Fibroblast of skin of right biceps (primary cell): ENCODE results near the gene GPR84.

ENCODE experiments used
- DNase-seq: peaks from one replicate; pipeline ENCODE4 v3.0.0-alpha.2; 2013

The GPR84 gene

DNA sequence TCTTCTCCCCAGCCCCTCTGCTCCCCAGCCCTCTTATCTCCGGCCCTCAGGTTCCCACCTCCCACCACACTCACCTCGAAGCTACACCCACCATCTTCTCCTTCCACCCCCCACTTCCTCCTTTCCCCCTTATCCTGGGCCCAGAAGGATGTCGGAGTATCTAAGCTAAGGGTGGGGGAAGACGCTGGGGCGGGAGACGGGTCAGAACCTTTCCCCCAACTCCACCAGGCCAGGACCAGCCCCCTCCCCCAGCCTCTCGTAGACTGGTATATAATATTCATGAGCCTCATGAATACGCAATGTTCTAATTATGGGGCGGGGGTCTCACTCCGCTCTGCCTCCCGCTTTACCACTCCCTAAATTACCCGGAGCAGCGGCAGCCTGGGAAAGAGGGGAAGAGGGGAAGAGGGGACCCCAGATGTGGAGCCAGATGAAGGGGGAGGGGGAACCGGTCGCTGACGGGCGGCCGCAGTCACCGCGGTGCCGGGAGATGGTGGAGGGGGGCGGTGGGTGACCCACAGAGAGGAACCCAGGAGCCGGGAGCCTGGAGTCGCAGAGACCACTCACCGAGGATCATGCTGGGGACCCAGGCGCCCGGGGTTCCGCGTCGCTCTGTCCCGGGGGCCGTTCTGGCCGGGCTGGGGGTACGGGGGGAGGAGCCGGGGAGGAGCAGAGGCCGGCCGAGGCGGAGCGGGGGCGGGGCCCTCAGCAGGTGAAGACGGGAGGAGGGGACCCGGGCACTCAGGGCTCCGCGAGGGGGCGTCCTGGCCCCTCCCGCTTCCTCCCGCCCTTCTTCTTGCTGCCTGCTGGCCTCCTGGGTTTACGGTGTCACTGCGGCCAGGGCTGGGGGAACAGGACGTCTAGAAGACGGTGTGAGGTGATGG is 26.6 kb upstream of the GPR84 start:
- no peak for DNase-seq

DNA sequence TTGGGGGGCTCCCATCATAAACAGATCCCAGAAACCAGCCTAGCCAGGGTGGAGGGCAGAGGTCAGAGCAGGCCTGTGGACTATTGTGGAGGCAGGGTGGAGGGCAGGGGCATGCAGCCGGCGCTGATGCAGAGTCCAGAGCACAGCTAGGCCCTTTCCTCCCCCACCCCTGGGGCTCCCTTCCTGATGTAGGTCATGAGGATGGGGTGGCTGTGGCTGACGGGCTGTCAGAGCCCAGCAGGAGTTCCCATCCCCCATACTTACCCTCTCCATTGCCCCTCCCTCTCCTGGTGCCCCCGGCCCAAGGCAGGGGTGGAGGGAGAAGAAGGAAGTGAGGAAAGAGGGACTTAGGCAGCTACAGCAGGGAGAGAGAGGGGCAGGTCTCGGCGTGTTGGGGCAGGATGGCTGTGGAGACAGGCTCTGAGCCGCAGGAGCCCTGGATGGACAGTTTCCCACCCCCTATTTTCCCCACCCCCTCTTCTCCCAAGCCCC is 25.9 kb upstream of the GPR84 start:
- no peak for DNase-seq

DNA sequence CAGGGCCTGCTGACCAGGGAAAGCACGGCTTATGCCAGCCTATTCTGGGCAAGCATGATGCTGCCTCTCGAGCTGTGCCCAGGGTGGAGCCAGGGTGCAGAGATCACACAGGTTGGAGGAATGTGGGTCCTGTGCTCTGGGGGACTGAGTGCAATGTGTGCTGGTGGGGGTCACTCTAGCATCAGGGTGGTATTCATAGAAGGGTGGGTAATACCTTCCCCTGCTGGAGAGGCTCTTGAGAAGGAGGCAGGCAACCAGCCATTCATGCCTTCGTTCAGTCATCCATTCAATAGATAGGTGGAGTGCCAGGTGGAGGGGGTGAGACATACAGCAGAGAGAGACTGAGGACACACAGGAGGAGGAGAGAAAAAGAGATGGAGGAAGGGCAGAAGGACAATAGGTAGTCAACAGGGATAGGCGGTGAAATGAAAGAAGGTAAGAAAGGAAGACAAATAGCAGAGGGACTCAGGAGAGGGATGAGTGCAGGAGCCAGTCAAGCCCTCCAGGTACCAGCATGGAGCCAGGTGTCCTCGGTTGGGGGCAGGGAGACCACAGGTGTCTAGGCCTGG is 25.4 kb upstream of the GPR84 start:
- no peak for DNase-seq

DNA sequence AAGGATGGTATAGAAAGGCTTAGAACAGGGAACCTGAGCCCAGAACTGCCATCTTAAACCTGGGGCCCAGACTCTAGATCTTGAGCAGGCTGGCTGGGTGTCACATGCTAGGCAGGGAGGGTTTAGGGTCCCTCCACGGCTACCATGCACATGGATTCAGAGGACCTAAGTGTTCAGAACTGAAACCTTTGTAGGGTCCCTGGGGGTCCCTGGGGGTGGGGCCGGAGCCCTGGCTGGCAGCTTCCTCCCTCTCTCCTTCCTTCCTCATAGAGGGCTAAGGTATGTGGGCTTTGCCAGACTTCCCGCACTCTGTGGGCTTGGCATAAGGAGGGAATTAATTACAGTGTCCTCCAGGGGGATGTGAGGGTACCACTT is 24.8 kb upstream of the GPR84 start:
- DNase-seq: no peak

DNA sequence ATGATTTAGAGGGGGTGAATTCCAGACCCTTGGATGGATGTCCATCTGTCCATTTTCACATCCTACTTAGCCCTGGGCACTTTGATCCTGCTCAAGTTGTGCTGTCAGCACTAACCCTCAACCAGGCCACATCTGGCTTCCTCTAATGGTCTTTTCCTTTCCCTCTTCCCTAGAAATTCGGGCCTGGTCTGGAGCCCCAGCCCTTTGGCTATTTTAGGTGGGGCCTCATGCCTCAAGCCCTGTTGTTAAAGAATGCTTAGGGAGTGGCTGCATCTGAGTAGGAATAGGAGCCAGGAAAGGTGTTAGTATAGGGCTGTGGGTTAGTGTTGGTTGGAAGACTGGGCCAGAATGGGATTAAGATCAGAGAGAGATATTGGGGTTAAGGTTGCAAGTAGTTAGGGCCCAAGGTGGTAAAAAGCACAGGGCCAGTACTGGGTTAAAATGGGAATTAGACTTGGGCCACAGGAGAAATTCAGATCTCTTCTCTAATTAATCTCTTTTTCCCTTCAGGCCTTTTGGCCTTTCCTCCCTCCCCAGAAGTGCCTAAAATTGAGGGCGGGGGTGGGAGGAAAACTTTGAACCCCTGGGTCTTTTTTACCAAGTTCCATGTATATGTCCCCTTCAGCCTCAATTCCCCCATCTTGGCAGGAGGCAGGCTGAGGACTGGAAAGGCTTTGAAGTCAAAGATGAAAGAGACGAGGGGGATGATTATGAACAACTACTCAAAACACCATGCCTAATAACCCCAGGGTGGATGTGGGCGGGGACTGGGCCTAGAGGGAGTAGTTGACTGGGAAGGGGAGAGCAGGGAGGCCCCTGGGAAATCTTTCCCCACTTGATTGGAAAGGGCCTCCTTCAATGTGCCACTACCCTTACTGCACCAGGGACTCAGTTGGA is 24.2 kb upstream of the GPR84 start:
- no peak for DNase-seq

DNA sequence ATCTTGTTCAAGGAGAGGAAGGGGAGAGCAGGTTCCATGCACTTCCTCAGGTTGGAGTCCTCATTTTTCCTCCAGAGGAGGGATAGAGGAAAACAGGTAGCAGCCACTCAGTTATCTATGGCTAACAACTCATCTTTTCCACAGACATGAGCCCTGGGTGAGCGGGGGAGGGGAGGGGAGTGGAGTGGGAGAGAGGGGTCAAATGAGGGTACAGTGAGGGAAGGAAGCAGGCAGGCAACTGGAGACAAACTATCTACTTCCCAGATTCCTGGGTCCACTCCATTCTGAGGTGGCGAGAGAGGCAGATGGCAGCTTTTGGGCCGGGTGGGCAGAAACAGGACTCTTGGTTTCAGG is 22.8 kb upstream of the GPR84 start:
- no peak for DNase-seq

DNA sequence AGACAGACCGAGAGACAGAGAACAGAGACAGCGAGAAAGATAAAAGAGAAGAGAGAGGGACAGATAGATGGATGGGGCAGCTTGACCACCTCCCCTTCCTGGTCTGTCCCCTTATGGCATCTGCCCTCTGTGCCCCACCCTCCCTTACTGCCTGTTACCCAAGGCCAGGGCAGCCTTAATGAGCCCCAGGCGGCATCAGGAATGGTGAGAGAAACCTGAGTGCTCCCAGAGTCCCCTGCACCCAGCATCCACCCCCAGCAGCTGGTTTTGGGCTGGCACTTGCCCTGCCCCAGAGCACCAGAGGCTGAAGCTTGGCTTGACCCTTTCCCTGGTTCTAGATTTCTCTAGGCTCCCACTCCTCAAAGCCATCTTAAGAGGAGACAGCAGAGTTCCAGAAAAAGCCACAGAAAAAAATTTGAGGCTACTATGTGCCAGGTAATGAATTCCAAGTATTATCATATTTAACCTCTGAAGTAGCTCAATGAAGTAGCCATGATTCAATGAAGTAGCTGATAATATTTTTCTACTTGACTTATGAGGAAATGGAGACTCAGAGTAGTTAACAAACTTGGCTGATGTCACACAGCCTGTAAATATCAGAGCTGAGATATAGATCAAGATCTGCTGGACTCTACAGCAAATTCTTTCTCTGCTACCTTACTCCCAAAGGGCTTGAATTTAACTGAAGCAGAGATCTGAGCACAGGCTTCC is 22.3 kb upstream of the GPR84 start:
- DNase-seq: no peak

DNA sequence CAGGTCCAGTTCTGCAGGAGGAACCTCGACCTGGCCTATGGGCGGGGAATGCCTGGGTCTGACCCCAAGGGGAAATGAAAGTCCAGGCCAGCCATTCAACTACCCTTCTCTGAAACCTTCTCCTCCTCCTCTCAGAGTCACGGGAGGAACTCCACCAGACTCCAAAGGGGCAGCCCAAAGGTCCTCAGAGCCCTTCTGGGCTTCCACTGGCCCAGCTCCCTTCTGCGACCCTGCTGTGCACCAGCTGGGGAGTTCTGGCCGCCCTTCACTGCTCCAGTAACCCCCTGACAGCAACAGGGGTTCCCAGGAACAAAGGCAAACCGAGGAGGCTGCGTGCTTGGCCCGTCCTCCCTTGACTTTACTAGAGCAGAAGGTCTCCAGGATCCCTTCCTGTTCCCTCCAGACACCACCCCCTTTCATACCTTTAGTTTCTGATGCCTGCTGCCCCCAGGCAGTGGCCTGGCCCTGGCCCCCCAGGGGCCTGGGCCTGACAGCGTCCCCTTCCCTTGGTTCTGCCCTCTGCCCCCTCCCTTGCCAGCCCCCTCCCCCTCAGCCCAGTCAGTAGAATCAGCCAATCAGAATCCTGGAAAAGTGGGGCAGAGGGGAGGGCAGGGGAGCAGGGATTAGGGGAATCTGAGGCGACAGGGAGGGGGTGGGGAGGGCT is 21.1 kb upstream of the GPR84 start:
- no peak for DNase-seq

DNA sequence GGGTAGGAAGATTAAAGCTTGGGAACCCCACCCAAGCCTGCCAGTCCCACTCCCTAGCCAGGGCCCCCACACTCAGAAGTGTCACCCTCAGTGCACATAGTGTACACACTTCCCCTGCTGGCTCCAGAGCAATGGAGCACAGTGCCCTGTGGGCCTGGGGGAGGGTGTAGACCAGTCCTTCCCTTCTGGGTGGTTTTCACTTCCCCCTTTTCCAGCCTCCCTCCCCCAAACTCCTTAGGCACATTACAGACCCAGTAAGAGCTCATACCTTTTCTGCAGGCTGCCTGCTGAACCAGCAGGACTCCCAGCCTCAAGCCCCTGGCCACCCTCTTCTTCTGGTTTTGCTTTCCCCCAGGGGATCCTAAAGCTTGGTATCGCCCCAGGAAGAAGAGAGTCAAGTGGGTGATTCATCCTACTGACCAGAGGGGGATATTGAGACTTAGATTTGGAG is 20.3 kb upstream of the GPR84 start, which contains the start of gene ZNF385A:
TSS of gene ZNF385A (minus strand) at position 143 of the 451 bp plus-strand sequence. CDS start 219 bp downstream, outside the sequence.
- DNase-seq: no peak

DNA sequence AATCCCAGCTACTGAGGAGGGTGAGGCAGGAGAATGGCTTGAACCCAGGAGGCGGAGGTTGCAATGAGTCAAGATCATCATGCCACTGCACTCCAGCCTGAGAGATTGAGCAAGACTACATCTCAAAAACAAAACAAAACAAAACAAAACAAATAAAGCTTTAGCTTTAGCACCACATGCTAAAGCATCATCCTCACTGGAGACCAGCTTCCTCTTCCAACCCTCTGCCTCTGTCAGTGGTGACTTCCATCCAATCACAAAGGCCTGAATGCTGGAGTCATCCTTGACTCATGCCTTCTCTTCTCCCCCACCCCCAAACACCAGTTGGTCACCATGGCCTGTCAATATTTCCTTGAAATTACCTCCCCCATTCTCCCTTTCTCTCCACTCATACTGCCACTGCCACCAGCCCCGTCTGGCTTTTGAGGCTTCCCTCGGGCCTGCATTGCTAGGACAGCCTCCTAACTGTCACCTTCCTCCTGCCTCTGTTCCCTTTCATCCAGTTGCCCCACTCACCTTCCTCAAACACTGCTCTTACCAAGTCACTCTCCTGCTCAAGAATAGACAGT is 18.8 kb upstream of the GPR84 start:
- DNase-seq: peak; percentile 93

DNA sequence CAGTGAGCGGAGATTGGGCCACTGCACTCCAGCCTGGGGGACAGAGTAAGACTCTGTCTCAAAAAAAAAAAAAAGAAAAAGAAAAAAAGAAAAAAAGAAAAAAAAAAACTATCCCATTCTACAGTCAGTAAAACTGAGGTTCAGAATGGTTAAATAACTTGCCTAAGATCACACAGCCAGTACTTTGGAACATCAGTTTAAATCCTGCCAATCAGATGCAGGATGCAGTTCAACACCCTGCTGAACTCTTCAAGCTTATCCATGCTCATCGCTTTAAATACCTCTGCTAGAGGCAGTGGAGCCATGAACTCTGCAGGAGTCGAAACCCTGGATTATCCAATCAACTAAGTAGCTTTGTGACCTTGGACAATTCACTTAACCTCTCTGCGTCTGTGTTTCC is 16.9 kb upstream of the GPR84 start:
- no peak for DNase-seq

DNA sequence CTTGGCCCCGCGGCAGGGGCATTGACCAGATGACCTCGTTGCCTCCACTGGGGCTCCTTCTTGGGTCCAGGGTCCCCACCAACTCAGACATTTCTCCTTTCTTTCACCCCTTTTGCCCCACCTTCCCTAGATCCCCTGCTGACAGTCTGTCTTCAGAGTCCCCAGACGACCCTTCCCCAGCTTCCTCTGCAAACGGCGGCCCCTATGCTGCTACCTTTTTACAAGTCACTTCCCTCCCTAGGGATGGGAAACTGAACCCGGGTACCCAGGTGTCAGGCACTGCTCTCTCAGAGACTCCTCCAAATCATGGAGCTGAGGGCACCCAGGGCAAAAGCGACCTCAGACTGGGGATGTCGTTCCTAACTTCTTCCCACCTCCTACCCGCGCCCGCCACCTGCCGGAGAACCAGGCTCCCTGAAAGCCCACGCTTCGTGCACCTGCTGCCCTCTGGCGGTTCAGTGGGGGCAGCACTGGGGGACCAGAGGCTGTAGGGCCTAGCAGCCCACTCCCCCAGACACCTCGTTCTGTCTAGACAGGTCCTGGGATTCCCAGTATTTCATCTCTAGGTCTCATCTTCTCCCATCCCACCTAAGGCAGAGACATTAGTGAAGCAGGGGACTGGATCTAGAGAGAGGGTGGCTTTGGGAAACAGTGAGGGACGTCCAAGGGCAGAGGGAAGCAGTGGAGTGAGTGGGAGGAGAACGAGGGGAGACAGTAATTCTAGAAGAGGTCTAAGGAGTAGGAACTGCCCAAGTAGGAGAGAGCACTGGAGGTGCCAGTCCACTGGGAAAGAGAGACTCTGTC is 15.3 kb upstream of the GPR84 start:
- peak; percentile 84 for DNase-seq

DNA sequence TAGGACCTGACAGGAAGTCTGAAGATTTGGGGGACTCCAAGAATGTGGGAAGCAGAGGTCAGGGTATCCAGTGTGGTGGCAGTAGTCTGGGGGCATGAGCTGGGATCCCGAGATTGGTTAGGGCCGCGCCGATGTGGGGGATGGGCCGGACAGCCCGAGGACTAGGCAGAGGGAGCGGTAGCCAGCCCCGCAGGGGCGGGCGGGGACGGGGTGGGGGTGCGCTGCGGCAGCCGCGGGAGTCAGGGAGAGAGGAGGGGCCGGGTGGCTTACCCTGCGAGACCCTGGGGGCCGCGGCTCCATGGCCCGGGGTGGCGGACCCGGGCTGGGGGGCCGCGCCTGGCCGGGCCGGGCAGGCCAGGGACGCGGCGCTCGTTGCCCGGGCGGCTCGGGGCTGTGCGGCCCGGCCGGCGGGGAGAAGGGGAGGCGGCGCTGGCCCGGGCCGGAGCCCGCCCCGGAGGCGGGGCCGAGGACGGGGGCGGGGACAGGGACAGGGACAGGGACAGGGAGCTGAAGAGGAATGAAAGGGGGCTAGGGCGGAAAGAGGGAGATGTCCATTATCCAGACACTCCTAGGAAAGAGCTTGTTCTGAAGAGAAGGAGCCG is 14.6 kb upstream of the GPR84 start:
- DNase-seq: peak; percentile 52

DNA sequence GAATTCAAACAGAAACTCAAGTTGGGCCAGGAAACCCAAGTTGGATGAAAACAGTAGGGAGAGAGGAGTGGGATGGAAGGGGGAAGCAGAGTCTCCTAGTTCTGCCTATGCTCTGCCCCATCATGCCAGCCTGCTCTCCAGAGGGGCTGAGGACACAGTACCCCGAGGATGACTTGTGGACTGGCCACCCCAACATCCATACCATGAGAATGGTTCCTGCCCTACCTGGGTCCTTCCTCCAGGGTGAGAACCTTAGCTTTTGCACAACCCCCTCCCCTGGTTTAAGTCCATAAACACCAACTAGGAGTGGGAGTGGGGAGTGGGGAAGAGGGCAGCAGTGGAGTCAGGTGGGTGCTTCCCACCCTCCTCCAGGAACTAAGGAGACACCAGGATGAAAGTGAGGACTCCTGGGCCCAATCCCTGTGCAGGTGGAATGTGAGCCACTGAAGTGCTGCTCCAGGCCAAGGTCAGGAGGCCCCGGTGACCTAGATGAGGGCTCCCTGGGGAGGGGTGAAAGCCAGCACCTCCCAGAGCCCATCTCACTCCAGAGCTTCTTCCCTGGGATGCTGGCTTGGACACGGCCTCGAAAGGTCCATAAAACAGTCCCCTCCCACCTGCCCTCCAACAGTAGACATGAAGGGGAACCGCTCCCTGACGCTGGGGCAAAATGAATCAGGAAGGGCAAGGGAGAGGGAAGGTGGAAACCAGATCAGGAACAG is 13.7 kb upstream of the GPR84 start:
- no peak for DNase-seq

DNA sequence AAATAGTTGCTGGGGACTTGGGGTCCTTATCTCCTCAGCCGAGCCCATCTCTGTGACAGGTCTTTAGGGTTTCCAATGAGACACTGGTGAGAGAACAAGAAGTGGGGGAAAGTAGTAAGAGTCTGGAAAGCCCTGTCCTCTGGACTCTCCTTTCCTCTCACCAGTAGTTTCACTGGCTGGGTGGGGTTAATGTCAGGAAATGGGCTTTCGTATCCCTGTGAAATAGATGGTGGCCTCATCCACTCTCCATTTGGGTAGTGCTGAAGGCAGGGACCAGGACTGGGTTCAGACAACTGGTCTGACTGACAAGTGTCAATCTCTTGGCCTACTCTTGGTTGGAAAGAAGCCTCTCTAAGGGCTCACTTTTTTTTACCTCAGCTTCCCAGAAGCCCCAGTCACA is 12.7 kb upstream of the GPR84 start:
- no peak for DNase-seq

DNA sequence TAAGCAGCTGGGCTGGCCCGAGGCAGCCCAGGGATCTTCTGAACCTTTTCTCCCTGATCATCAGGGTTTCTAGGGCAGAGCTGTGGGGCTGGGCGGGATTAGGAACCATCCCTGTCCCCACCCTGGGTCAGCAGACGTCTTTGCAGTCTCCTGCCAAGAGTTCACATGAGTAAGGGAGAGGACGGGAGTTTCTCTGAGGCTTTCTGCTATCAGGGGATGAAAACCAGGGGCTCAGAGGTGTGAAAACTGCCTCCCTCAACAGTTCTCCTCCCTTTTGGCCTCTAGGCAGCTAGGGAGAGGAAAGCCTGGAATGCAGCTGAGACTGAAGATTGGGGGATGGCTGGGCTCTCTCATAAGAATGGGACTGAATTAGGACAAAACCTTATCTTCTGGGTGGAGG is 12.3 kb upstream of the GPR84 start:
- DNase-seq: no peak

DNA sequence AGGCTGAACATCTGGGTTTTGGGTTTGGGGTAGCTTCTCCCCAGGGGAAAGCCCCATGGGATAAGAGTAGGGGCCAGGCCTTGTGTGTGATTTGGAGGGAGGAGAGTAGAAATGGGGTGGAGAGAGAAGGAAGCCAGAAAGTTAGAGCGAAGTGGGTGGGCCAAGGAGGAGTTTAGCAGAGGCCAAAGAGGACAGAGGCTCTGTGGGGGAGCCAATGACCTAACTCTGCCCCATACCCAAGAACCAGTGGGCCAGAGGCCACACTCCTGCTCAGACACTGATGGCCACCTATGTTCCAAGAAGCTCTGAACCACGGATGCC is 10.9 kb upstream of the GPR84 start:
- DNase-seq: no peak

DNA sequence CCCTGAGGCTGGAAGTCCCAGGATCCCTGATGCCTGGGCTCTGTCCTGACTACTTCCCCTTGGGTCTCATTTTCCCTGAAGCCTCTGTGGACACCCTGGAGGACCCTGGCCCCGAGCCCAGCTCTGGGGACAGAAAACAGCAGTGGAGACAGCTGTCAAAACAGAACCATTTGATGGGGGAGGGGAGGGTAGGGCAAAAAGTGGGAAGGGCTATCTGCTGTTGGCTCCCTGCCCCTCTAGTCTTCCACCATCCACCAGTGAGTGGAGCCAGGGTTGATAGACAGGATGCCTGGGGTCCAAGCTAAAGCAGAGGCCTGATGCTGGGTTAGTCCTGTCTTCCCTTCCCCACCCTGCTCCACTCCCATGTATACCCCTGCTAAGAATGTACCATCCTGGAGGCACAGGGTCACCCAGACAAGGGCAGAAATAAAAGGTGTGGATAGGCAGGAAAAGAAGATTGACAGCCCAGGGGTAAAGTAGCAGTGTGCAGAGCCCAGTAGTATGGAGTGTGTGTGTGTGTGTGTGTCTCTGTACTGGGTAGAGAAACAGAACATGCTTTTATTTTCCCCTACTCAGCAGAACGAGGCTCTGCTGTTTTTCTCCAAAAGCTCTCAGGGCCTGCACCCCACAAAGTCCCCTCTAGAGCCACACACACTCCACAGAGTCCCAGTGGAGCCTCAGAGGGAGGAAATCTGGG is 10.4 kb upstream of the GPR84 start:
- no peak for DNase-seq
